Tibial nerve (tissue), 4 donors: ENCODE measurements around the gene STXBP4. TPM values are rescaled to one million over a fixed set of nuclear protein-coding genes. Genes with fewer than 3 reads are reported as not detected.

Experiments
- DNase-seq, 2 donors: peaks; one replicate each; pipeline ENCODE4 v3.0.0-alpha.2; 2019; ENCODE audit warnings: low spot score in 2 of 2
- H3K27ac ChIP-seq, 4 donors: fragments of 200-600 bp; sonication (generic) in 3 of 4; one replicate each; pipeline ENCODE4 v1.5.1; 2017 to 2019; ENCODE audit warnings: mild to moderate bottlenecking in 1 of 4
- H3K27me3 ChIP-seq, 2 donors: fragments of 200-600 bp; sonication (generic) in 1 of 2; one replicate each; pipeline versions ENCODE4 v1.5.1 to v1.6.0; 2017 to 2019
- H3K36me3 ChIP-seq, 3 donors: fragments of 200-600 bp; sonication (generic); one replicate each; pipeline ENCODE4 v1.5.1; 2018 to 2019
- H3K4me1 ChIP-seq, 4 donors: fragments of 200-600 bp; sonication (generic) in 3 of 4; one replicate each; pipeline ENCODE4 v1.5.1; 2017 to 2019
- H3K4me3 ChIP-seq, 4 donors: fragments of 200-600 bp; sonication (generic) in 3 of 4; one replicate each; pipeline ENCODE4 v1.5.1; 2017 to 2019; ENCODE audit warnings: mild to moderate bottlenecking in 1 of 4, moderate library complexity in 1 of 4
- H3K9me3 ChIP-seq, 4 donors: fragments of 200-600 bp; sonication (generic) in 3 of 4; one replicate each; pipeline ENCODE4 v1.5.1; 2017 to 2019
- CTCF ChIP-seq, 5 experiments: fragments of 200-600 bp in 3 of 5; fragments of 450-650 bp in 2 of 5; sonication (generic) in 3 of 5; IDR thresholded peaks; one replicate each; pipeline ENCODE4 v1.5.1; 2016 to 2019; ENCODE audit warnings: antibody characterized with exemption in 5 of 5, mild to moderate bottlenecking in 3 of 5, moderate library complexity in 2 of 5
- EP300 ChIP-seq, 2 donors: sonication (generic); formaldehyde crosslinking; IDR thresholded peaks; one replicate each; pipeline ENCODE4 v1.6.1; 2017; ENCODE audit warnings: antibody characterized with exemption in 2 of 2, mild to moderate bottlenecking in 1 of 2
- POLR2A ChIP-seq, 2 donors: fragments of 450-650 bp; IDR thresholded peaks; one replicate each; pipeline ENCODE4 v1.6.1; 2017; ENCODE audit warnings: antibody characterized with exemption in 2 of 2, mild to moderate bottlenecking in 2 of 2, moderate library complexity in 2 of 2
- WGBS, 2 donors: methylation state at CpG; one replicate each; pipeline ENCODE4 v1.1.5; 2018; 5-methylcytosine and 5-hydroxymethylcytosine counted together
- total RNA-seq, 4 donors: library from RNA; depleted of rRNA; stranded (reverse); fragments of >200 nt; gene quantifications; one replicate each; pipeline ENCODE4 v1.1.0, GENCODE V29; 2016

The STXBP4 gene
- total RNA-seq, 4 donors from 2014 or later = 21.6 to 64.8 (median 28.2) TPM

DNA sequence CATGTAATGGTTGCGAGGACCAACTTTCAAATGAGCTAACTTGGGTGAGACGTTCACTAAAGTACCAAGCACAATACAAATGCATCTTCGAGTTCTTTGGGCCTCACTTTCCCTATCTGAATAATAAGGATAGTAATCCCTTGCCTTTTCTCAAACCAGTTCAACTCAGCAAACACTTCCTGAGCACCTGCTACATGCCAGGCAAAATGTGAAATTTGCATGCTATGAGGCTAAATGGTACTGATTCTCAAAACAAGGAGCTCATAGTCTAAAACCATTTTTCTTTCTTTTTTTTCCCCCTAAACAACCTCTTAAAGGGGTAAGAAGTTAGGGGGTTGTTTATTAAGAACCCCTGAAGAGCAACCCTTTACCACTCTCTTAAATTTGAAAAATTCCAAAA lies 194.8 kb downstream of the STXBP4 start:
- Histone ChIP-seq H3K36me3 (peaks cover 0 to 15% (median 0%) of the 10 kb centered on the region in 3 donors), H3K27me3 (no peaks in the 10 kb centered on the region), H3K9me3 (no peaks in the 10 kb centered on the region), H3K27ac (no peak overlapping the region), H3K4me3 (no peak overlapping the region), H3K4me1 (no peaks in the 10 kb centered on the region)
- DNase-seq = no peak
- TF ChIP-seq POLR2A (IDR thresholded peaks at IDR 0.05) (no peak), CTCF (IDR thresholded peaks at IDR 0.05) (no peak), EP300 (IDR thresholded peaks at IDR 0.05) (no peak)
- WGBS, 2 donors = 83 to 85% methylated on average over 3 of the region's 3 CpGs

DNA sequence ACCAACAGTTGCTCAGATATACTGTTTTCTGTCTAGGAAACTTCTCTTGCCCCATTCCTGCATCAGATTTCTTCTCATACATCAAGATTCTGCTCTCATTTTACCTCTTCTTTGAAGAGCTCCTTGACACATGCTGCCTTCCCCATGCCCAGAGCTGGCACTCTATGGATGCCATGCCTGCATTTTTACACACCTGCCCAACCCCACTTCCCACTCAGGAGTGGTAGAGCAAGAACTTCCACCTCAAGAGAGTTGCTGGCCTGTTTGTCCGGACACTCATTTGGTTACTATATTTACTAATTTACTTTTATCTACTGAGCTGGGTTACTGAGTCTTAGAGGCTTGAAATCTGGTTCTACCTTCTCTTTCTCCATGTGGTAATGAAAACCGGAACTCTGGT lies 197.9 kb downstream of the STXBP4 start:
- peaks cover 0 to 5% (median 0%) of the 10 kb centered on the region in 3 donors for H3K36me3 ChIP-seq
- no peaks in the 10 kb centered on the region for H3K4me1 ChIP-seq
- H3K27ac ChIP-seq = no peak overlapping the region
- H3K9me3 ChIP-seq = no peaks in the 10 kb centered on the region
- WGBS, 2 donors = 92 to 98% methylated on average over 2 of the region's 2 CpGs
- H3K27me3 ChIP-seq = no peaks in the 10 kb centered on the region
- TF ChIP-seq EP300 (IDR thresholded peaks at IDR 0.05) = no peak
- no peak for TF ChIP-seq CTCF (IDR thresholded peaks at IDR 0.05)
- no peak for TF ChIP-seq POLR2A (IDR thresholded peaks at IDR 0.05)
- no peak overlapping the region for H3K4me3 ChIP-seq
- DNase-seq = no peak

GRCh38 chr17:55167024-55167725 lies 198.6 kb downstream of the STXBP4 start:
- Histone ChIP-seq H3K36me3 (peaks cover 0 to 5% (median 0%) of the 10 kb centered on the region in 3 donors), H3K27me3 (no peaks in the 10 kb centered on the region), H3K27ac (no peak overlapping the region), H3K4me3 (no peak overlapping the region), H3K9me3 (no peaks in the 10 kb centered on the region), H3K4me1 (no peaks in the 10 kb centered on the region)
- no peak for DNase-seq
- TF ChIP-seq EP300 (IDR thresholded peaks at IDR 0.05) (no peak), POLR2A (IDR thresholded peaks at IDR 0.05) (no peak), CTCF (IDR thresholded peaks at IDR 0.05) (no peak)
- 48 to 49% methylated on average over 2 of the region's 2 CpGs for WGBS, 2 donors

- Histone ChIP-seq H3K27ac (no peak overlapping the region), H3K36me3 (peaks cover 0 to 13% (median 0%) of the 10 kb centered on the region in 3 donors), H3K4me1 (no peaks in the 10 kb centered on the region), H3K27me3 (no peaks in the 10 kb centered on the region), H3K9me3 (peaks cover 0 to 12% (median 5%) of the 10 kb centered on the region in 4 donors), H3K4me3 (no peak overlapping the region)
- no peak for DNase-seq
- no peak for TF ChIP-seq CTCF (IDR thresholded peaks at IDR 0.05)
- TF ChIP-seq EP300 (IDR thresholded peaks at IDR 0.05) = no peak
- TF ChIP-seq POLR2A (IDR thresholded peaks at IDR 0.05) = no peak
- WGBS, 2 donors = 79% methylated on average over 5 of the region's 5 CpGs
These were observed 200.6 kb downstream of the STXBP4 start for GRCh38 chr17:55168958-55169687.
